HepG2 (cell line): ENCODE data around the gene GRAMD1A. TPM values are rescaled to one million over a fixed set of nuclear protein-coding genes. Genes with fewer than 3 reads are reported as not detected.
A peak's percentile ranks its signal among the peaks of the same experiment; 100 is the strongest.

Experiments used
- ASH2L ChIP-seq: fragments of 300-600, 200-600 bp; sonication (generic); IDR thresholded peaks from 2 replicates; pipeline ENCODE4 v1.7.0; 2017; ENCODE audit warnings: low read depth, mild to moderate bottlenecking, moderate library complexity, mixed read lengths, low read length; ENCODE audit not compliant: insufficient read length
- HMGA1 ChIP-seq: sonication (generic); formaldehyde crosslinking; conservative IDR thresholded peaks from 2 replicates; pipeline ENCODE4 v1.4.0; 2020; ENCODE audit warnings: missing genetic modification reagents
- KLF13 ChIP-seq: sonication (generic); formaldehyde crosslinking; IDR thresholded peaks from 2 replicates; pipeline ENCODE4 v1.4.0; 2020; ENCODE audit warnings: mild to moderate bottlenecking, missing genetic modification reagents
- MAX ChIP-seq: IDR thresholded peaks from 2 replicates; pipeline ENCODE4 v1.6.1; 2012; ENCODE audit warnings: inconsistent platforms
- MED1 ChIP-seq: sonication (generic); formaldehyde crosslinking; IDR thresholded peaks from 2 replicates; pipeline ENCODE4 v1.4.0; 2020; ENCODE audit warnings: missing genetic modification reagents
- MXD3 ChIP-seq: IDR thresholded peaks from 2 replicates; pipeline ENCODE4 v1.6.1; 2016; ENCODE audit warnings: mild to moderate bottlenecking, missing biosample characterization, missing genetic modification reagents
- MXI1 ChIP-seq: IDR thresholded peaks from 3 replicates; pipeline ENCODE4 v1.6.1; 2012; ENCODE audit warnings: low read depth, low read length, inconsistent platforms, borderline replicate concordance
- PCBP1 ChIP-seq: fragments of 200-400 bp; formaldehyde crosslinking; IDR thresholded peaks from 2 replicates; pipeline ENCODE4 v1.6.1; 2017; ENCODE audit warnings: mild to moderate bottlenecking, low read depth, low read length, borderline replicate concordance
- SIX1 ChIP-seq: sonication (generic); formaldehyde crosslinking; IDR thresholded peaks from 2 replicates; pipeline ENCODE4 v1.4.0; 2020; ENCODE audit warnings: missing genetic modification reagents, borderline replicate concordance
- SOX5 ChIP-seq: IDR thresholded peaks from 2 replicates; pipeline ENCODE4 v1.6.1; 2016; ENCODE audit warnings: borderline replicate concordance
- SPEN ChIP-seq: sonication (generic); formaldehyde crosslinking; IDR thresholded peaks from 2 replicates; pipeline ENCODE4 v1.5.1; 2020; ENCODE audit warnings: low read depth, mild to moderate bottlenecking, missing genetic modification reagents
- ZBTB33 ChIP-seq: sonication (generic); formaldehyde crosslinking; IDR thresholded peaks from 2 replicates; pipeline ENCODE4 v1.4.0; 2020; ENCODE audit warnings: missing genetic modification reagents
- ZBTB38 ChIP-seq: sonication (generic); formaldehyde crosslinking; IDR thresholded peaks from 2 replicates; pipeline ENCODE4 v1.5.1; 2020; ENCODE audit warnings: mild to moderate bottlenecking, missing genetic modification reagents
- ZNF616 ChIP-seq: sonication (generic); formaldehyde crosslinking; IDR thresholded peaks from 2 replicates; pipeline ENCODE4 v1.5.0; 2020; ENCODE audit warnings: low read depth, mild to moderate bottlenecking, missing genetic modification reagents
- ZNF7 ChIP-seq: IDR thresholded peaks from 2 replicates; pipeline ENCODE4 v1.6.1; 2016; ENCODE audit warnings: missing biosample characterization, missing genetic modification reagents
- ZNF788 ChIP-seq: sonication (generic); formaldehyde crosslinking; IDR thresholded peaks from 2 replicates; pipeline ENCODE4 v1.5.0; 2020; ENCODE audit warnings: mild to moderate bottlenecking, missing genetic modification reagents, borderline replicate concordance
- ZZZ3 ChIP-seq: sonication (generic); formaldehyde crosslinking; IDR thresholded peaks from 2 replicates; pipeline ENCODE4 v1.4.0; 2020; ENCODE audit warnings: missing genetic modification reagents, mild to moderate bottlenecking, borderline replicate concordance
- polyA plus RNA-seq, 8 experiments: library from polyadenylated mRNA; depleted of rRNA in 3 of 8; stranded (reverse) in 7 of 8; unstranded in 1 of 8; fragments of >200 nt; fragmentation: Illumina TruSeq in 4 of 8; extraction: Trizol in 4 of 8; gene quantifications; 2 replicates each; pipeline versions ENCODE4 v1.2.1 to v1.2.3, GENCODE V29; 2011 to 2016; ENCODE audit warnings: low read depth in 4 of 8, missing spikeins in 1 of 8, mixed read lengths in 1 of 8; ENCODE audit not compliant: insufficient read depth in 1 of 8
- total RNA-seq, 5 experiments: library from RNA; depleted of rRNA; stranded (reverse); fragments of >200 nt; fragmentation: Illumina TruSeq; extraction: Trizol; gene quantifications; 2 replicates each; pipeline ENCODE4 v1.2.3, GENCODE V29; 2016; ENCODE audit warnings: low read depth in 1 of 5
- TF ChIP-seq, protein P1 (sequence below): sonication (generic); formaldehyde crosslinking; IDR thresholded peaks from 2 replicates; pipeline ENCODE4 v1.4.0; 2020; ENCODE audit warnings: missing genetic modification reagents, borderline replicate concordance
- TF ChIP-seq, protein P2 (sequence below): sonication (generic); formaldehyde crosslinking; IDR thresholded peaks from 2 replicates; pipeline ENCODE4 v1.5.0; 2020; ENCODE audit warnings: missing genetic modification reagents, mild to moderate bottlenecking, borderline replicate concordance
- TF ChIP-seq, protein P3 (sequence below): sonication (generic); formaldehyde crosslinking; IDR thresholded peaks from 2 replicates; pipeline ENCODE4 v1.4.0; 2020; ENCODE audit warnings: missing genetic modification reagents, borderline replicate concordance

Gene GRAMD1A
- total and polyA plus RNA-seq, 2 of the 13 experiments (the other 11 are each of a cell fraction or from before 2014, with no cell fraction given): 14.7 to 181 TPM

GRCh38 chr19:35039881-35040825, 40.0 kb downstream of the GRAMD1A start (continued):
- TF ChIP-seq SPEN (no peak; the same call in 1 of the 2 replicates), HMGA1 (CRISPR knock-in tag) (no peak), MXI1 (no peak), ZBTB33 (peak; percentile 88), SIX1 (CRISPR knock-in tag) (no peak), ZNF616 (0 out of 2 replicates have a peak, but pooled peaks have one; percentile 15), ASH2L (peak; percentile 89), MXD3 (0 out of 2 replicates have a peak, but pooled peaks have one; percentile 33), MAX (no peak), KLF13 (CRISPR knock-in tag) (no peak), ZBTB38 (CRISPR knock-in tag) (peak; percentile 75; the same call in 1 of the 2 replicates), SOX5 (CRISPR knock-in tag) (peak; percentile 26; the same call in 1 of the 2 replicates), ZNF788 (CRISPR knock-in tag) (no peak), MED1 (CRISPR knock-in tag) (peak; percentile 64), ZNF7 (CRISPR knock-in tag) (no peak), PCBP1 (peak; percentile 65; the same call in 1 of the 2 replicates), ZZZ3 (CRISPR knock-in tag) (peak; percentile 12; the same call in 1 of the 2 replicates)
- TF ChIP-seq, protein P1, sequence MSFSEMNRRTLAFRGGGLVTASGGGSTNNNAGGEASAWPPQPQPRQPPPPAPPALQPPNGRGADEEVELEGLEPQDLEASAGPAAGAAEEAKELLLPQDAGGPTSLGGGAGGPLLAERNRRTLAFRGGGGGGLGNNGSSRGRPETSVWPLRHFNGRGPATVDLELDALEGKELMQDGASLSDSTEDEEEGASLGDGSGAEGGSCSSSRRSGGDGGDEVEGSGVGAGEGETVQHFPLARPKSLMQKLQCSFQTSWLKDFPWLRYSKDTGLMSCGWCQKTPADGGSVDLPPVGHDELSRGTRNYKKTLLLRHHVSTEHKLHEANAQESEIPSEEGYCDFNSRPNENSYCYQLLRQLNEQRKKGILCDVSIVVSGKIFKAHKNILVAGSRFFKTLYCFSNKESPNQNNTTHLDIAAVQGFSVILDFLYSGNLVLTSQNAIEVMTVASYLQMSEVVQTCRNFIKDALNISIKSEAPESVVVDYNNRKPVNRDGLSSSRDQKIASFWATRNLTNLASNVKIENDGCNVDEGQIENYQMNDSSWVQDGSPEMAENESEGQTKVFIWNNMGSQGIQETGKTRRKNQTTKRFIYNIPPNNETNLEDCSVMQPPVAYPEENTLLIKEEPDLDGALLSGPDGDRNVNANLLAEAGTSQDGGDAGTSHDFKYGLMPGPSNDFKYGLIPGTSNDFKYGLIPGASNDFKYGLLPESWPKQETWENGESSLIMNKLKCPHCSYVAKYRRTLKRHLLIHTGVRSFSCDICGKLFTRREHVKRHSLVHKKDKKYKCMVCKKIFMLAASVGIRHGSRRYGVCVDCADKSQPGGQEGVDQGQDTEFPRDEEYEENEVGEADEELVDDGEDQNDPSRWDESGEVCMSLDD (CRISPR knock-in tag): peak; percentile 86
- TF ChIP-seq, protein P2, sequence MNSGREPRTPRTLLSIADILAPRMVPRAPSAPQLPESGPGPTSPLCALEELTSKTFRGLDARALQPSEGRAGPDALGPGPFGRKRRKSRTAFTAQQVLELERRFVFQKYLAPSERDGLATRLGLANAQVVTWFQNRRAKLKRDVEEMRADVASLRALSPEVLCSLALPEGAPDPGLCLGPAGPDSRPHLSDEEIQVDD (CRISPR knock-in tag): no peak
- TF ChIP-seq, protein P3, sequence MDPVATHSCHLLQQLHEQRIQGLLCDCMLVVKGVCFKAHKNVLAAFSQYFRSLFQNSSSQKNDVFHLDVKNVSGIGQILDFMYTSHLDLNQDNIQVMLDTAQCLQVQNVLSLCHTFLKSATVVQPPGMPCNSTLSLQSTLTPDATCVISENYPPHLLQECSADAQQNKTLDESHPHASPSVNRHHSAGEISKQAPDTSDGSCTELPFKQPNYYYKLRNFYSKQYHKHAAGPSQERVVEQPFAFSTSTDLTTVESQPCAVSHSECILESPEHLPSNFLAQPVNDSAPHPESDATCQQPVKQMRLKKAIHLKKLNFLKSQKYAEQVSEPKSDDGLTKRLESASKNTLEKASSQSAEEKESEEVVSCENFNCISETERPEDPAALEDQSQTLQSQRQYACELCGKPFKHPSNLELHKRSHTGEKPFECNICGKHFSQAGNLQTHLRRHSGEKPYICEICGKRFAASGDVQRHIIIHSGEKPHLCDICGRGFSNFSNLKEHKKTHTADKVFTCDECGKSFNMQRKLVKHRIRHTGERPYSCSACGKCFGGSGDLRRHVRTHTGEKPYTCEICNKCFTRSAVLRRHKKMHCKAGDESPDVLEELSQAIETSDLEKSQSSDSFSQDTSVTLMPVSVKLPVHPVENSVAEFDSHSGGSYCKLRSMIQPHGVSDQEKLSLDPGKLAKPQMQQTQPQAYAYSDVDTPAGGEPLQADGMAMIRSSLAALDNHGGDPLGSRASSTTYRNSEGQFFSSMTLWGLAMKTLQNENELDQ (CRISPR knock-in tag): no peak
